Ovary (tissue), 9 donors: ENCODE measurements around the gene ACSS2. TPM values are rescaled to one million over a fixed set of nuclear protein-coding genes. Genes with fewer than 3 reads are reported as not detected.

Experiments
- DNase-seq, 5 donors: peaks; one replicate each; pipeline ENCODE4 v3.0.0-alpha.2; 2019 to 2020
- H3K27ac ChIP-seq, 2 donors: fragments of 200-600 bp; one replicate each; pipeline versions ENCODE4 v1.5.1 to v1.8.0; 2019 to 2022
- H3K27me3 ChIP-seq: fragments of 200-600 bp; one replicate; pipeline ENCODE4 v1.8.0; 2022
- H3K36me3 ChIP-seq: fragments of 200-600 bp; sonication (generic); one replicate; pipeline ENCODE4 v1.5.1; 2019
- H3K4me1 ChIP-seq: one replicate; pipeline ENCODE4 v1.8.1; 2013; ENCODE audit warnings: mild to moderate bottlenecking, moderate library complexity; ENCODE audit not compliant: insufficient read depth
- H3K4me3 ChIP-seq: fragments of 200-600 bp; sonication (generic); one replicate; pipeline ENCODE4 v1.5.1; 2017
- H3K9me3 ChIP-seq, 2 donors: fragments of 200-600 bp in 1 of 2; sonication (generic) in 1 of 2; one replicate each; pipeline versions ENCODE4 v1.5.1 to v1.8.1; 2013 to 2019; ENCODE audit warnings: mild to moderate bottlenecking in 1 of 2, moderate library complexity in 1 of 2
- EP300 ChIP-seq: sonication (generic); formaldehyde crosslinking; IDR thresholded peaks from one replicate; pipeline ENCODE4 v1.6.1; 2017; ENCODE audit warnings: antibody characterized with exemption
- POLR2A ChIP-seq: fragments of 450-650 bp; IDR thresholded peaks from one replicate; pipeline ENCODE4 v1.6.1; 2017; ENCODE audit warnings: antibody characterized with exemption, mild to moderate bottlenecking, moderate library complexity
- WGBS, 3 donors: extraction: QIAGEN DNeasy Blood & Tissue Kit in 1 of 3; methylation state at CpG; one replicate each; pipeline versions ENCODE4 v1.1.5 to v1.1.7; 2013 to 2017; 5-methylcytosine and 5-hydroxymethylcytosine counted together
- intact Hi-C, 4 donors: fragments of 100-400 bp; cut with DNase I; formaldehyde crosslinking; loops; one replicate each; pipeline versions ENCODE4 v1.11.0 to v1.15.1; 2022 to 2023
- polyA plus RNA-seq, 2 donors: library from polyadenylated mRNA; stranded (reverse); fragments of 200-250 nt in 1 of 2; fragments of 350-450 nt in 1 of 2; fragmentation: Illumina TruSeq in 1 of 2; extraction: RNeasy Lipid Tissue Mini Kit (QIAGEN cat#74804) in 1 of 2; gene quantifications; one replicate each; pipeline ENCODE4 v1.2.3, GENCODE V29; 2013 to 2014
- total RNA-seq, 7 donors: library from RNA; depleted of rRNA in 2 of 7; stranded (reverse); fragments of >200 nt in 2 of 7; fragmentation: NEBNext Ultra II Directional in 3 of 7; extraction: Animal tissue kit (Norgen Biotek cat#: 25700) in 3 of 7; gene quantifications; one replicate each; pipeline versions ENCODE4 v1.1.0 to v1.2.4, GENCODE V29; 2016 to 2023
- TF ChIP-seq, protein P1 (sequence below), 3 donors: fragments of 450-650 bp in 2 of 3; fragments of 200-600 bp in 1 of 3; IDR thresholded peaks; one replicate each; pipeline versions ENCODE4 v1.5.1 to v1.8.0; 2016 to 2022; ENCODE audit warnings: antibody characterized with exemption in 3 of 3, mild to moderate bottlenecking in 1 of 3
- donor health status: DM: no; HTN: no; CAD: no; lungs with moderate emphysema.
- donor health status: DM: no; HTN: no; CAD: no.
- donor health status: Bipolar disorder and iron deficiency.
- donor health status: DM: yes; HTN: yes; CAD: no.
- donor health status: DM: no; HTN: no; CAD: no.
- donor health status: DM: yes; HTN: yes; CAD: no.

Gene ACSS2
- total and polyA plus RNA-seq, 9 donors = 25.3 to 59.7 (median 39.1) TPM

DNA sequence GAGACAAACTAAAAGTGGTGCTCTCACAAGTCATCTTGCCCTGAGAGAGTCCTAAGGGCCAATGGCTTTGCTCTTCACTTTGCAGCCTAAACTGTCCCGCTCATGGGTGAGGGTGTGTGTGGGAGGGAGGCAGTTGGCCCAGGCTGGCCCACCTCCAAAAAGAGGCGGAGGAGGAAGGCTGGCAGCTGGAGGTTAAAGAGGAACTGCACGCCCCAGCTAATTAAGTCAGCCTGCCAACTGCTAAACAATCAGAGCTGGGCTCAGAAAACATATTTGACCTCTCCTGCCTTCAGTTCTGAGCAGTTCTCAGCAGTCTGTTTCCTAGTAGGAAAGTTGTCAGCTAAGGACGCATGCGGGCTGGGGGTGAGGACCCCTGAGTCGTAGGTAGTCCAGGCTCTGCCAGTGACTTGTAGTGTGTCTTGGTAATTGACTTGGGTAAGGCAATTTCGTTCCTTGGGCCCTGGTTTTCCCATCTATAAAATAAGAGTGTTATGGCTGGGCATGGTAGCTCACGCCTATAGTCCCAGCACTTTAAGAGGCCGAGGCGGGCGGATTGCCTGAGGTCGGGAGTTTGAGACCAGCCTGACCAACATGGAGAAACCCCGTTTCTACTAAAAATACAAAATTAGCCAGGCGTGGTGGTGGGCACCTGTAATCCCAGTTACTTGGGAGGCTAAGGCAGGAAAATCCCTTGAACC is 62.2 kb downstream of the ACSS2 start:
- DNase-seq = peak in 1 of 5 donors; percentile 47
- H3K4me1 ChIP-seq = peaks cover 3% of the 10 kb centered on the region
- H3K36me3 ChIP-seq = no peaks in the 10 kb centered on the region
- no peak for TF ChIP-seq POLR2A
- TF ChIP-seq, protein P1, sequence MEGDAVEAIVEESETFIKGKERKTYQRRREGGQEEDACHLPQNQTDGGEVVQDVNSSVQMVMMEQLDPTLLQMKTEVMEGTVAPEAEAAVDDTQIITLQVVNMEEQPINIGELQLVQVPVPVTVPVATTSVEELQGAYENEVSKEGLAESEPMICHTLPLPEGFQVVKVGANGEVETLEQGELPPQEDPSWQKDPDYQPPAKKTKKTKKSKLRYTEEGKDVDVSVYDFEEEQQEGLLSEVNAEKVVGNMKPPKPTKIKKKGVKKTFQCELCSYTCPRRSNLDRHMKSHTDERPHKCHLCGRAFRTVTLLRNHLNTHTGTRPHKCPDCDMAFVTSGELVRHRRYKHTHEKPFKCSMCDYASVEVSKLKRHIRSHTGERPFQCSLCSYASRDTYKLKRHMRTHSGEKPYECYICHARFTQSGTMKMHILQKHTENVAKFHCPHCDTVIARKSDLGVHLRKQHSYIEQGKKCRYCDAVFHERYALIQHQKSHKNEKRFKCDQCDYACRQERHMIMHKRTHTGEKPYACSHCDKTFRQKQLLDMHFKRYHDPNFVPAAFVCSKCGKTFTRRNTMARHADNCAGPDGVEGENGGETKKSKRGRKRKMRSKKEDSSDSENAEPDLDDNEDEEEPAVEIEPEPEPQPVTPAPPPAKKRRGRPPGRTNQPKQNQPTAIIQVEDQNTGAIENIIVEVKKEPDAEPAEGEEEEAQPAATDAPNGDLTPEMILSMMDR (IDR thresholded peaks at IDR 0.05) = no peak
- TF ChIP-seq EP300 = no peak
- no peak overlapping the region for H3K27ac ChIP-seq
- WGBS, 3 donors = 67 to 76% (median 68%) methylated on average over 14 of the region's 14 CpGs
- no peak overlapping the region for H3K4me3 ChIP-seq
- H3K27me3 ChIP-seq = no peaks in the 10 kb centered on the region
- H3K9me3 ChIP-seq = no peaks in the 10 kb centered on the region
- intact Hi-C loops = no loop called here

DNA sequence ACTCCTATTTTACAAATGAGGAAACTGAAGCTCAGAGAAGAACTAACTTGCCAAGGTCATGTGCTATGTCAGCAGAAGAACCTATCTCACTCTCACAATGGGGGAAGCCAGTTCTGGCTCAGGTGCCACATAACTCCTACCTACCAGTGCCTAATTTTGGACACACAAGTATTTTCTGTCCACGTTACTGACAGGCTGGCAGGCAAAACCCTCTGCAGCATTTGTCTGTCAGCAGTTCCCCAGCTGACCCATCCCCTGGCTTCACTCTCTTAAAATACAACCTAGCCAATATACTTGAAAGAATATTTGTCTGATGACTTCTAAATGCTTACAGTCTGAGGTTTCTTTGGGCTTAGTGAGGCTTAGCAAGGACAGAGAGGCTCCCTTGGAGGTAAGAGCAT is 63.7 kb downstream of the ACSS2 start:
- Histone ChIP-seq H3K27me3 (no peaks in the 10 kb centered on the region), H3K9me3 (no peaks in the 10 kb centered on the region), H3K4me3 (no peak overlapping the region), H3K36me3 (no peaks in the 10 kb centered on the region), H3K27ac (no peak overlapping the region), H3K4me1 (peaks cover 3% of the 10 kb centered on the region)
- TF ChIP-seq, protein P1 (IDR thresholded peaks at IDR 0.05) = no peak
- TF ChIP-seq POLR2A = no peak
- TF ChIP-seq EP300 = no peak
- intact Hi-C loops = no loop called here
- no peak for DNase-seq
- WGBS, 3 donors = 94 to 95% (median 94%) methylated on average over 1 of the region's 1 CpG

DNA sequence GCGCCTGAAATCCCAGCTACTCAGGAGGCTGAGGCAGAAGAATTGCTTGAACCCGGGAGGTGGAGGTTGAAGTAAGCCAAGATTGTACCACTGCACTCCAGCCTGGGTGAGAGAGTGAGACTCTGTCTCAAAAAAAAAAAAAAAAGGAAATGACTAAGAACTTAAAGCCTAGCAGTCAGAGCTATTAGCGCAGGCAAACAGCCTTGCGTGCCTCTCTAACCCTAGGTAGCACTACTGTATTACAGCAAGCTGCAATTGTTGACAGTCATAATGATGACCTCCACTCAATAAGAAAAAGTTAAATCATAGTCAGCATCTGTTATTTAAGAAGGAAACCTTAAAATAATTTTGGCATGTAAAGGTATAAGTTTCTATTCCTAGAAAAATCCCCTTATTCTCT is 64.8 kb downstream of the ACSS2 start:
- no peaks in the 10 kb centered on the region for H3K27me3 ChIP-seq
- no peak overlapping the region for H3K4me3 ChIP-seq
- H3K36me3 ChIP-seq = no peaks in the 10 kb centered on the region
- DNase-seq = no peak
- no peaks in the 10 kb centered on the region for H3K9me3 ChIP-seq
- no peak for TF ChIP-seq POLR2A
- TF ChIP-seq, protein P1 (IDR thresholded peaks at IDR 0.05) = no peak
- no peak for TF ChIP-seq EP300
- intact Hi-C loops = no loop called here
- peaks cover 3% of the 10 kb centered on the region for H3K4me1 ChIP-seq
- 92 to 96% (median 96%) methylated on average over 4 of the region's 4 CpGs for WGBS, 3 donors
- H3K27ac ChIP-seq = no peak overlapping the region

DNA sequence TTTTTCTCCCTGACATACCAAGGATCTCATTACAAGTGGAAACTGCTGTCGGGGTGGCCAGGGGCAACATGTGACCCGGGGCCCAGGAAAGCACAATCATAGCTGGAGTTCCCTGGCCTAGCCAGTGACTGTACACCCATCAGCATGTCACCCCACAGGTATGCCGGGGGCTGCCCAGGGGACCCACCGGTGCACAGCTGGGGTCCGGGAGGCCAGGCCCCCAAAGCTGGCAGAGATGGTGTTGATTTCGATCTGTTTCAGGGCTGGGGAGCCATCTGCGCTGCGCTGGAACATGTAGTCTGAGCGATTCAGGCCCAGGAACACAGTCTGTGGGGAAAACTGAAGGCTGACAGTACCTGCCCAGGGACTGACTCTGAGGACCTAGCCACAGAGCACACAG is 65.9 kb downstream of the ACSS2 start:
- 95 to 99% (median 96%) methylated on average over 9 of the region's 9 CpGs for WGBS, 3 donors
- no peaks in the 10 kb centered on the region for H3K36me3 ChIP-seq

More for the DNA sequence above, 65.9 kb downstream of the ACSS2 start:
- TF ChIP-seq, protein P1 (IDR thresholded peaks at IDR 0.05) = no peak
- no peak for TF ChIP-seq POLR2A
- no peak for TF ChIP-seq EP300
- Histone ChIP-seq H3K27me3 (no peaks in the 10 kb centered on the region), H3K4me3 (no peak overlapping the region), H3K27ac (no peak overlapping the region), H3K4me1 (peaks cover 3% of the 10 kb centered on the region), H3K9me3 (no peaks in the 10 kb centered on the region)
- intact Hi-C loops = no loop called here
- DNase-seq = no peak
